Adipose tissue (tissue), 3 donors: ENCODE results near the gene NAAA. TPM values are rescaled to one million over a fixed set of nuclear protein-coding genes. Genes with fewer than 3 reads are reported as not detected.
"Not testable (repeated sequence)": the region's sequence is repeated elsewhere in the genome, so short reads cannot be mapped to it uniquely, and the experiment has no call there.

ENCODE experiments used
- H3K27ac ChIP-seq: one replicate; pipeline ENCODE4 v1.5.1; 2013; ENCODE audit warnings: low read depth, low read length
- WGBS, 3 donors: extraction: QIAGEN DNeasy Blood & Tissue Kit; methylation state at CpG; one replicate each; pipeline ENCODE4 v1.1.7; 2013; 5-methylcytosine and 5-hydroxymethylcytosine counted together
- polyA plus RNA-seq, 3 donors: library from polyadenylated mRNA; stranded (reverse); fragments of 200-250 nt; gene quantifications; one replicate each; pipeline ENCODE4 v1.2.3, GENCODE V29; 2013
- donor health status: healthy with polysubstance abuse.
- donor health status: Bipolar disorder and iron deficiency.
- donor health status: healthy.

Gene NAAA
- 10 to 100 TPM in 2 of 3 donors, 1 to 10 TPM in 1; 8.0 to 23.8 (median 11.2) TPM for polyA plus RNA-seq

DNA sequence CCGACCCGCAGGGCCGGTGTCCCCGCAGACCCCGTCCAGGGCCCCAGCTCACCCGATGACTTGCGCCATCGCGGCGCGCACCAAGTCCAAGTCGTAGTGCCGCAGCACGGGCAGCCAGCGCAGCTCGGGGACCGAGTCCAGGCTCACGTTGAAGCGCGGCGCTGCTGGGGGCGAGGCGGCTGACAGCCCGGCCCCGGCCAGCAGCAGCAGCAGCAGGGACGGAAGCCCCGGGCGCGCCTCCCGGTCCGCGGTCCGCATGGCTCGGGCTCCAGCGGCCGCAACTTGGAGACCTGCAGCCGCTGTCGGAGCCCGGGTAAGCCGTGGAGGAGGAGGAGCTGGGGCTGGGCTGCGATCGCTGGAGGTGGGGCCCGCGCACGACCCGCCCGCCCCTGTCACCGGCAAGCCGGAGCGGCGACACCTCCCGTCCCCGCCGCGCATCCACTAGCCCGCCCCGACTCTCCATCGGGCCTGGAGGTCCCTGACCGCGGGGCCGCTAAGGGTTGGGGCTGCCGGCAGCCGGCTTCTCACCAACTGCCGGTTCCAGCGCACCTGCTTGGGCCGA, at the start of gene NAAA:
NAAA (minus strand) TSS at position 322 of the 562 bp plus-strand sequence; CDS start at position 258, 64 bp downstream.
- H3K27ac ChIP-seq: no peak within 1 kb of the TSS
- whole genome bisulfite sequencing, 3 donors: 0 to 2% (median 0%) methylated on average over 59 to 66 of the region's 66 CpGs

GRCh38 chr4:75989846-75990528, 49.2 kb upstream of the NAAA start:
- 0 to 1% (median 1%) methylated on average over 20 of the region's 20 CpGs for WGBS, 3 donors
- H3K27ac ChIP-seq: no peak overlapping the region

- WGBS, 3 donors: 72 to 85% (median 84%) methylated on average over 3 of the region's 3 CpGs
- H3K27ac ChIP-seq: no peak overlapping the region
Measured at GRCh38 chr4:75985116-75985515, 44.3 kb upstream of the NAAA start.

- 72 to 87% (median 85%) methylated on average over 4 of the region's 4 CpGs for WGBS, 3 donors
- H3K27ac ChIP-seq: no peak overlapping the region
Measured at GRCh38 chr4:75980576-75980975, 39.8 kb upstream of the NAAA start.

DNA sequence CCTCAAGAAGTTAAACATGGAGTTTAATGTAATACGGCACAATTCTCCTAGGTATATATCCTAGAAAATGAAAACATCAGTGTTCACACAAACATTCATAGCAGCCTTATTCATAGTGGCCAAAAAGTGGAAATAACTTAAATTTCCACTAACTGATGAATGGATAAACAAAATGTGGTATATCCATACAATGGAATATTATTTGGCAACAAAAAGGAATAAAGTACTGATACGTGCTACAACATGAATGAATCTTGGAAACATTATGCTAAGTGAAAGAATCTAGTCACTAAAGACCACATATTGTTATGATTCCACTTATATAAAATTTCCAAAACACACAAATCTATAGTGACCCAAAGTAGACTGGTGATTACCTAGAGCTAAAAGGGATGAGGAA, 35.4 kb upstream of the NAAA start:
- WGBS, 3 donors: 96 to 99% (median 98%) methylated on average over 2 of the region's 2 CpGs
- no peak overlapping the region for H3K27ac ChIP-seq

GRCh38 chr4:75973766-75974165, 33.0 kb upstream of the NAAA start:
- no peak overlapping the region for H3K27ac ChIP-seq

DNA sequence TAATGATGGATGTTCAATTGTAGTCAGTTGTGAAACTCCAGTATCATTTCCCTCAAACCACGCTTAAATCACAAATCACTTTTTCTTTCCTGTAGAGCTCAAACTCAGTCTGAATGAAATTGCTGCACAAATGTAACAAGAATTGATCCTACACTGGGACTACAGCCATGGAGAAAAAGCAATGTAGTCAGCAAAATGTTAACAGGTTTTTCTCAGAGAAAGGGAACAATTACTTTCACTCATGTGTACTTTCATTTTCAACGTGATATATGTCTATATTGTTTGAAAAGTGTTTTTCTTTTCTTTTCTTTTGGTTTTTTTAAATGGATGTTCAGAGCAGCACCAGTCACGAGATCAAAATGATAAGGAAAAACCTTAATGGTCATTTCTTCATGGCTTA, 27.3 kb upstream of the NAAA start:
- 83 to 95% (median 89%) methylated on average over 3 of the region's 3 CpGs for WGBS, 3 donors
- no peak overlapping the region for H3K27ac ChIP-seq

- H3K27ac ChIP-seq: no peak overlapping the region
- WGBS, 3 donors: 44 to 49% (median 46%) methylated on average over 2 of the region's 2 CpGs
Measured at GRCh38 chr4:75963558-75963957, 22.7 kb upstream of the NAAA start.

DNA sequence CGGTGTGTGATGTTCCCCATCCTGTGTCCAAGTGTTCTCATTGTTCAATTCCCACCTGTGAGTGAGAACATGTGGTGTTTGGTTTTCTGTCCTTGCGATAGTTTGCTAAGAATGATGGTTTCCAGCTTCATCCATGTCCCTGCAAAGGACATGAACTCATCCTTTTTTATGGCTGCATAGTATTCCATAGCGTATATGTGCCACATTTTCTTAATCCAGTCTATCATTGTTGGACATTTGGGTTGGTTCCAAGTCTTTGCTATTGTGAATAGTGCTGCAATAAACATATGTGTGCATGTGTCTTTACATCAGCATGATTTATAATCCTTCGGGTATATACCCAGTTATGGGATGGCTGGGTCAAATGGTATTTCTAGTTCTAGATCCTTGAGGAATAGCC, 21.3 kb upstream of the NAAA start:
- 91 to 98% (median 93%) methylated on average over 2 to 4 of the region's 4 CpGs for whole genome bisulfite sequencing, 3 donors
- H3K27ac ChIP-seq: not testable (repeated sequence)

GRCh38 chr4:75958546-75958945, 17.7 kb upstream of the NAAA start:
- WGBS, 3 donors: 97 to 100% (median 97%) methylated on average over 4 to 5 of the region's 7 CpGs

DNA sequence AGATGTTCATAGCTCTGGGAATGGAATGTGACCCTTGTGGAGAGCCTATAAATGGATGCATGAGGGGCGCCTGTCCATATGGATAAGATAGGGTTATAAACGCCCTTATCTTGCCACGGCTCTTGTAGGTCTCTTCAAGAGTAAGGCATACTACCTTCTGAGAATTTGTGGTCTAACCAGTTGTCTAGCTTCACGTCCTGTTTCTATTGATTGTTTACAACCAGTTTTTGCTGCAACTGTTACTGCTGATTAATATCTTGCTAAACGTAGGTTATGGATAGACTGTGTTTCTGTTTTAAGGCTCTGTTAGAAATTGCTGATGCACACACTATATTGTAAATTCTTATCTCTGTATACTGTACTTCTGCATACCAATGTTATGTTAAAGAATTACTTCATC, 14.0 kb upstream of the NAAA start:
- H3K27ac ChIP-seq: not testable (repeated sequence)
- WGBS, 3 donors: 76 to 91% (median 89%) methylated on average over 5 of the region's 5 CpGs

More at GRCh38 chr4:75958546-75958945, 17.7 kb upstream of the NAAA start:
- H3K27ac ChIP-seq: not testable (repeated sequence)

GRCh38 chr4:75953509-75953908, 12.7 kb upstream of the NAAA start:
- WGBS, 3 donors: 48 to 79% (median 74%) methylated on average over 2 of the region's 2 CpGs
- no peak overlapping the region for H3K27ac ChIP-seq

DNA sequence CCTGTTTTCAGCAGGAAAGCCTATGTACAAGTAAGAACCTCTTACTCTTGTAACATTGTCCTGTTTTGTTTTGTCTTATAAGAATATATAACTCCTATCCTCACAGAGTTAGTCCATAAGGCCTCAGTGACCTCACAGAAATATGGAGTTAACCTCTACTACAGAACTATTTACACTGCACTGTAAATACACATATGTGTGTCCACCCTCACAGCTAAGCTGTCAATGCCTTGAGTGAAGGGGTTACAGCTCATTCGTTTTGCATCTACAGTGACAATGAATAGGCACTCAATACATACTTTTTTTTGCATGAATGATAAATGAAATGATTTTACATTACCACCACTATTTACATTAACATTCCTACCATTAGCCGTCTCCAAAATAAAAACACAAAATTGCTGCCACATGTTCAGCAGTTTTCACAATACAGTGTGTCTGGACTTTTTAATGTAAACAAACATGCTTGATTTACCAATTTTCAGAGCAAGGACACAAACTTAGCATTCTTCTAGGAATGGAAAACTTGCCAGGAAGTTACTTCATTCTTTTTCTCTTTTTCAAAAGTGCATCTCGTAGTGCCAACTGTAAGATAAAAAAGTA, 9.5 kb upstream of the NAAA start:
- H3K27ac ChIP-seq: no peak overlapping the region
- WGBS, 3 donors: 65 to 76% (median 72%) methylated on average over 3 of the region's 3 CpGs

- WGBS, 3 donors: 71 to 81% (median 77%) methylated on average over 5 of the region's 5 CpGs
- no peak overlapping the region for H3K27ac ChIP-seq
Measured at GRCh38 chr4:75948822-75949444, 8.1 kb upstream of the NAAA start.

DNA sequence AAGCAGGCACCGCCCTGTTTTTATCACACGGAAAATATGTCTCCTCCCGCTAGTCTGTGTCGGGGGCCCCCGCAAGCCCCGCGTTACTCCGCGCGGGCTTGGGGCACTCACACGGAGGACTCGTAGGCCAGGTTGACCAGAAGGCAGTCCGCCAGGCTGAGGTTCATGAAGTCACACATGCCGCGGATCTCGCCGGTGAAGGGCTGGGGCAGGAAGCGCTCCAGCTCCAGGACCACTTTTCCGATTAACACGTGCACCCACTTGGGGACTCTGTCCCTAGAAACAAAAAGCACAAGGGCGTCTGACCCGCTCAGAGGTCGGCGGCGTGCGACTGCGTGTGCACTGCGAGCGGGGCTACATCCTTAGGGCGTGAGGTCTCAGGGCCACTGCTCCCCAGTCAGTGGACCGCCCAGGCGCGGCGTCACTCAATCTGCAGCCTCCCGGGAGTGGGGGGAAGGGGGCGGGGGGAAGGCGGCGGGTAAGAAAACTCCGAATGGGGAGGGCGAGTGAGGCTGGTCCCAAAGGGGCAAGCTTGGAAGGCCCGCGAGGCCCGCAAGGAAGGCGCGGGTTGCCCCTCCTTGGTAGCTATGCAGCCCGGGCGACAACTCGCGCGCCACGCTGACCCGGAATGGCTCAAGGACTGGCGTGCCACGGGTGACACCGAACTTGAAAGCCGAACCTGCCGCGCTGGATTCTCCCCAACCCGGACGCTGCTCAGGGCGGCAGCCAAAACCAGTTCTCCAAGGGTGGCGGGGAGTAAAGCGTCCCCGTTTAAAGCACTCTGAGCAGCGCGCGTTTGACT, 722 bp downstream of the NAAA start:
- 0% methylated on average over 64 to 67 of the region's 67 CpGs for WGBS, 3 donors
- H3K27ac ChIP-seq: no peak overlapping the region

DNA sequence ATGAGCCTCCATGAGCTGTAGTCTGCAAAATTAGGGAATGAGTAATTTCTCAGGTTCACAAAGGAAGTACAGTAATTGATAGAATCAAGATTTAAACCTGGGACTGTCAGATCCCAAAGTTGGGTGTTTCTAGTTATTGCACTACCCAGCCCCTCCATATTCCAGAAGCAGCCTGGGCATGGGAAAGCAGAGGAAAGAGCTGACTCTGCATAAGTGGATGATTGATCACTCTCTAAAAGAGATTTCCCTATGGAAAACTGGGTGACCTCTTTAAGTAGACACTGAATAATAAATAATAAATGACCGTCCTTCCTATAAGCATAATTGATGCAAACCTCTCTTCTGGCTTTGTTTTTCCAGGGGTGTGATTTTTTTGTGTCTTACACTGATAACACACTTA, 5.2 kb downstream of the NAAA start:
- WGBS, 3 donors: 90 to 96% (median 95%) methylated on average over 1 of the region's 1 CpG

GRCh38 chr4:75930152-75930551, 10.7 kb downstream of the NAAA start:
- no peak overlapping the region for H3K27ac ChIP-seq
- 83 to 90% (median 88%) methylated on average over 3 of the region's 3 CpGs for whole genome bisulfite sequencing, 3 donors

More for the DNA sequence above, 5.2 kb downstream of the NAAA start:
- no peak overlapping the region for H3K27ac ChIP-seq

DNA sequence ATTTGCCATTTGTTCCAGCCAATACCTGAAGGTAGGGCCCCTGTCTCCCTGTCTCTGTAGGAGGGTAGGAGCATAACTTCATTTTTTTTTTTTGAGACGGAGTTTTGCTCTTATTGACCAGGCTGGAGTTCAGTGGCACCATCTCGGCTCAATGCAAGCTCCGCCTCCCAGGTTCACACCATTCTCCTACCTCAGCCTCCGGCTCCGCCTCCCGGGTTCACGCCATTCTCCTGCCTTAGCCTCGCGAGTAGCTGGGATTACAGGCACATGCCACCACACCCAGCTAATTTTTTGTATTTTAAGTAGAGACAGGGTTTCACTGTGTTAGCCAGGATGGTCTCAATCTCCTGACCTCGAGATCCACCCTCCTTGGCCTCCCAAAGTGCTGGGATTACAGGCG, 15.9 kb downstream of the NAAA start:
- 88 to 96% (median 93%) methylated on average over 11 of the region's 11 CpGs for WGBS, 3 donors

More for the DNA sequence above, 15.9 kb downstream of the NAAA start:
- not testable (repeated sequence) for H3K27ac ChIP-seq
